ENCODE measurements around the gene C14orf93.

GRCh38 chr14:23020143-23021128, 10.5 kb upstream of the C14orf93 start:
- TF ChIP-seq, protein P1, sequence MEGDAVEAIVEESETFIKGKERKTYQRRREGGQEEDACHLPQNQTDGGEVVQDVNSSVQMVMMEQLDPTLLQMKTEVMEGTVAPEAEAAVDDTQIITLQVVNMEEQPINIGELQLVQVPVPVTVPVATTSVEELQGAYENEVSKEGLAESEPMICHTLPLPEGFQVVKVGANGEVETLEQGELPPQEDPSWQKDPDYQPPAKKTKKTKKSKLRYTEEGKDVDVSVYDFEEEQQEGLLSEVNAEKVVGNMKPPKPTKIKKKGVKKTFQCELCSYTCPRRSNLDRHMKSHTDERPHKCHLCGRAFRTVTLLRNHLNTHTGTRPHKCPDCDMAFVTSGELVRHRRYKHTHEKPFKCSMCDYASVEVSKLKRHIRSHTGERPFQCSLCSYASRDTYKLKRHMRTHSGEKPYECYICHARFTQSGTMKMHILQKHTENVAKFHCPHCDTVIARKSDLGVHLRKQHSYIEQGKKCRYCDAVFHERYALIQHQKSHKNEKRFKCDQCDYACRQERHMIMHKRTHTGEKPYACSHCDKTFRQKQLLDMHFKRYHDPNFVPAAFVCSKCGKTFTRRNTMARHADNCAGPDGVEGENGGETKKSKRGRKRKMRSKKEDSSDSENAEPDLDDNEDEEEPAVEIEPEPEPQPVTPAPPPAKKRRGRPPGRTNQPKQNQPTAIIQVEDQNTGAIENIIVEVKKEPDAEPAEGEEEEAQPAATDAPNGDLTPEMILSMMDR (IDR thresholded peaks at IDR 0.05): no peak
- TF ChIP-seq POLR2A (IDR thresholded peaks at IDR 0.05; ENCODE audit: low read depth): no peak

All from esophagus muscularis mucosa (tissue), 3 donors.